DMS79 (cell line): Measurements from ENCODE around the gene SNN.

Source experiments
- DNase-seq: peaks from one replicate; lab custom pipeline; 2025; lab: John Stamatoyannopoulos, UW

SNN gene

DNA sequence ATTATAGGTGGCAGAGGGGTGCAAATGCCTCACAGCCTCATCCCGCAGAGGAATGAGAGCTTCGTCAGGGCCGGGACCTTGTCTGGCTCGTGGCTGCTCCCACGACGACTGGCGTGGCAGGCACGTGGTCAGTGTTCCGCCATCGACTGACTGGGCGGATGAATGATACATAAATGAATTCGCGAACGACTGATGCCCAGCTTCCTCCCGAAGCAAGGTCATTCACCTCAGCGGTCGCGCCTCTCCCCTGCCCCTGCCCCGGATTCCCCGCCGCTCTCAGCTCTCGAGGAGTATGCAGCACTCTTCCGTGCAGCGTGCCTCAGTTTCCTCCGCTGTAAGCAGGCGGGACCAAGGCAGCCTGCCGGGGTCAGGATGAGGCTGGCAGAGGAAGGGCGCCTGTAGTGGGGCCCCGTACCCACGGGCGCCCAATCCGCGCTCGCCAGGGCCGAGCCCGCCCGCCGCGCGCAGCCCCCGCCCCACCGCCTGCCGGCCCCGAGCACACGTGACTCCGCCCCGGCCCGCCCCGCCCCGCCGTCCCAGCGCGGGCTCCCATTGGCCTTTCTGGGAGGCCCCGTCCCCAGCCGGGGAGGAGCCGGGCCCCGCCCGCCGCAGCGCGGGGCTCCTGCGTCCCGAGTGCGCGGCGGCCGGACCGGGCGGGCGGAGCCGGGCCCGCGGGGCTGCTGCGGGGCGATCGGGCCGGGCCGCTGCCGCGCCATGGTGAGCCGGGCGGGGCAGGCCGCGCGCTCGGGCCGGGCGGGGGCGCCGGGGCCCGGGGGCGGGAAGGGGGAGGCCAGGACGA is at the start of gene SNN:
Gene SNN, plus strand, starts transcription at position 632 of the 799 bp plus-strand sequence. CDS start 7,605 bp downstream, outside the sequence.
- DNase-seq: peak; percentile 57

- peak; percentile 48 for DNase-seq
These were observed 48.9 kb upstream of the SNN start for GRCh38 chr16:11619327-11619851.

DNA sequence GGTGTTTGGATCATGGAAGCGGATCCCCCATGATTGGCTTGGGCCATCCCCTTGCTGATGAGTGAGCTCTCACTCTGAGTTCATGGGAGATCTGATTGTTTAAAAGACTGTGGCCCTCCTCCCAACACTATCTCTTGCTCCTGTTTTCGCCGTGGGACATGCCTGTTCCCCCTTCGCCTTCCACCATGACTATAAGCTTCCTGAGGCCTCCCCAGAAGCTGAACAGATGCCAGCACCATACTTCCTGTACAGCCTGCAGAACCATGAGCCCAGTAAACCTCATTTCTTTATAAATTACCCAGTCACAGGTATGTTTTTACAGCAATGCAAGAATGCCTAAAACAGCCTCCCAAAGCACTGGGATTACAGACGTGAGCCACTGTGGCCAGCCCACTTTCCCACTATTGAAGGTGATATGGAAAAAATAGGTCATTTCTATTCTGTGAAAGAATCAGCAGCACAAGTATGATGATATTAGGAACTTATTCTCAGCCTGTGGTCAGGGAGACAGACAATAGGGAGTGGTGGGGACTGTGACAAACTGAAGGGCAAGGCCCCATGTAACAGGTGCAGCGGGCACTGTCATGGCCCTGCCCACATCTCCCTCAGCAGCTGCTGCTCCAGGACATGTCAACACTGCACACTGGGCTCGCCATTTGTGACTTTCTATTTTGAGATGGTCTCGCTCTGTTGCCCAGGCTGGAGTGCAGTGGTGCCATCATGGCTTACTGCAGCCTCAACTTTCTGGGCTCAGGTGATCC is 47.8 kb upstream of the SNN start:
- DNase-seq: no peak

DNA sequence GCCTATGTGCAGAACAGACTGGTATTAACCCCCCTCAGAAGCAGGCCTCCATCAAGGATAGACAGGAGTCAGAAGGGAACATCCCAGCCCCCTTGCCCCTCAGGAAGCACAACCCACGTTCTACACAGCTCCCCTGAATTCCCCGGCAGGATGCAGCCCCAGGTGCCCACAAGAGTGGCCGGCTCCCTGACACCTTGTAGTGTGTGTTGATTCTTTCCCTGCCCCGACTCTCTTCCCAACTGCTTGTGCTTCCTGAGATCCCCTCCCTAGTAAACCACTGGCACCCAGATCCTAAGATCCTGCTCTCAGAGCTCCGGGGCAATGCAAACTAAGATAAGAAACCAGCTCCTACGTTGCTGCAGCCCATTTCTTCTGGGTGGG is 46.7 kb upstream of the SNN start:
- DNase-seq: no peak

DNA sequence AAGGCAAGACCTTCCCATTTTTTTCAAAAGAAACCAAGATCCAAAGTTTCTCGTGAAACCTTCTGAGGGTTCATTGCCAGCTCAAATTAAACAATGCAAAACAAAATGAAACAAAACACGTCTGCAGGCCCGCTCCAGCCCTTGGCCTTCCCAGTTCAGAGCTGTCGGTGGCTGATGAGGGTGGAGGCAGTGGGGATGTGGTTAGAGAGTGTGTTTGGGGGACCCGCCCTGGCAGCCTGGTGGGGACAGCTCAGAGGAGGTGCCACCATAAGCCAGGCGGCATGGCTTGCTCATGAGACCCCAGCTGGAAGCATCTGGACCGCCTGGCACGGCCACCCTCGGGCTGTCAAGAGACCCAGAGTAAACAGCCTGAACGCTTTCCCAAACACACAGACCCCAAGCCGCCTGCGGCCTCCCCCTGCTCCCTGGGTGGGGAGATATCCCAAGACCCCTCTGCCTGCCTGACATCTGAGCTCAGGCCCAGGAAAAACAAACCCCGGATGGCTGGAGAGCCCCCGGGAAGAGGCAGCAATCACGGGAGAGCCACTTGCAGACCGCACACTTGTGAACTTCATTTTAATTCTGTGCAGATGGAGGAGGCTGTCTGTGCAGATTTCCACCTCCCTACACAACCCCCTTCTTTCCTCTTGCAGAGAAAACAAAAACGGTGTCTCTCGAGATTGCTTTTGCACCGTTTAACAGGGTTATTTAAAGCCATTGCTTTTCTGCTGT is 46.2 kb upstream of the SNN start:
- DNase-seq: peak; percentile 7

DNA sequence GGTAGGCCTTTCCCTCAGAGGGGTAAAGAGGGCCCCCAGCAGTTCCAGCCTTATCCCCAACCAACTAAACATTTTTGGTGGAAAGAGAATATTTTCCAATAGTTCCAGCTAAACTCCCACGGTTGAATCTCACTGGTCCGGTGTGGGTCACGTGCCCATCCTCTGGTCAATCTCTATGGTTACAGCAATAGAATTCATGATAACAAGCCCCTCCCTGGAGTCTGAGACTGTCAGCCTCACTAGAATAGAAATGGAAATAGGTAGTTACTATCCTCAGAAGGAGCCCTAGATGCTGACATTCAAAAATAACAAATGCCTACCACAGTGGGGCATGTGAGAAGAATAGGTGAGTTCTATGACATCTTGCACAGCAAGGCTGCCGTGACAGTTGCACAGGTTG is 44.0 kb upstream of the SNN start:
- DNase-seq: no peak

DNA sequence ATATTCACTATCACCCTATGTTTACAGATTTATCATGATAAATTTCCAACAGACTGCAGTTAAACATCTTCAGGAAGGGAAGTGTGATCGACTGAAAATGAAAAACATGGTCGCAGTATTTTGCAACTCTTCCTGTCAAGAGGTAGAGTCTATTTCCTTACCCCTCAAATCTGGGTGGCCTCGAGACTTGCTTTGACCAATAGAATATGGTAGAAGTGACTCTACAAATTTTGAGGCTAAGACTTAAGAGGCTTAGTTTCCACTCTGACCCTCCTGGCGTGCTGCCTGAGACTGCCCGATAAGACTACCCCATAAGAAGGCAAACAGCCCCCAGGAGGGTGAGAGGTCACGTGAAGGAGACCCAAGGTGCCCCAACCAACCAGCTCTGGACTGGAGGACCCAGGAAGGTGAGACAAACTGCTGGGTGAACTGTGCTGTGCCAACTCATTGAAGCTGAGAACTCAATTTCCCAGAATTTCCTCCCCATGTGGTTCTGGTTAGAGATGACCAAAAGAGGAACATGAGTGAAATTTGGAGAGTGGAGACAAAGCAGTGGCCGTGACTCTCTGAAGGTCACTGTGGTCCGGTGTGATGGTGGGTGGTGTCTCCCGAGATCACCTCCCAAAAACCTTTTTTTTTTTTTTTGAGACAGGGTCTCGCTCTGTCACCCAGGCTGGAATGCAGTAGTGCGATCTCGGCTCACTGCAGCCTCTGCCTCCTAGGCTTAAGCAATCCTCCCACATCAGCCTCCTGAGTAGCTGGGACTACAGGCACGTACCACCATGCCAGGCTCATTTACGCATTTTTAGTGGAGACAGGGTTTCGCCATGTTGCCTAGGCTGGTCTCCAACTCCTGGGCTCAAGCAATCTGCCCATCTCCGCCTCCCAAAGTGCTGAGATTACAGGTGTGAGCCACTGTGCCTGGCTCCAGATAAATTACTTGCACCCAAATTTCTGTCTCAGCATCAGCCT is 43.3 kb upstream of the SNN start:
- no peak for DNase-seq

- DNase-seq: no peak
These were observed 42.5 kb upstream of the SNN start for GRCh38 chr16:11625769-11626168.

GRCh38 chr16:11626657-11627291 is 41.5 kb upstream of the SNN start:
- no peak for DNase-seq

GRCh38 chr16:11627292-11627663 is 41.0 kb upstream of the SNN start:
- DNase-seq: no peak

GRCh38 chr16:11627822-11628457 is 40.3 kb upstream of the SNN start:
- no peak for DNase-seq

DNA sequence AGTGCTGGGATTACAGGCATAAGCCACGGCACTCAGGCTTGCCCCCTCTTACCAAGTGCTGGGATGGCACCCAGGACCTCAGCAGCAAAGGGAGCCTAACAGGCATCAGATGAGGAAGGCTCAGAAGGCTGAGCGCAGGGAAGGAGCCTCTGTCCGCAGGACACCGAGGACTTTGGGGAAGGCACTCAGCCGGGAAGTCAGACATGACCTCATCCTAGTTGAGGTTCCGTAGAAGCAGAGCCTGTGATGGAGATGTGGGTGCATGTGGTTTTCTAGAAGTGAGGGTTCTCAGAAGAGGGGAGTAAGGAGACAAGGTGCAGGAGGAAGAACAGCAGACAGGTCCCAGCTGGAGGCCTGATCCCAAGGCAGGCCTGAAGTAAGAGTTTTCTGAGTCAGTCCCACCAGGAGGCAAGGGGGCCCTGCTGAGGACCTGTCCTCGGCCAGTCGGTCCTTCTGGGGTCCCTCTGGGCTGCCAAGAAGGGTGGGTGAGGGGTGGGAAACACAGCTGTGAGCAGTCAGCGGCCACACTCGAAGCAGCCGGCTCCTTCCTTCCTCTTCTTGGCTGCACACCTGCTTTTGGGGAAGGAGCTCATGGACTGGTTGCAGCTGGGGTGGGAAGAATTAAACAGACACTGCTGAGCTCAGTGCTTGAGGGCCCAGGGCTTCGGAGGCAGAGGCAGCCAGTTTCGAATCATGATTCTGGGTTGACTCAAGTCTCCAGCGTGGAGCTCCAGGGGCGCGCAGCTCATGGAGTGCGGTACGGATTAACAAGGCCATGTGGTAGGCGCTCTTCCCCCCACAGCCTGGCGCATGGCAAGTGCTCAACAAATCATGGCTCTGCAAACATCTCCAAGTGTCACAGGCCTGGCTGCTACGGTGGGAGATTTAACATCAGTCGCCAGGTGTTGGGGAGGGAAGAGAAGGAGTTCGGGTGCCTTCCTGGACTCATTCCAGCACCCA is 38.9 kb upstream of the SNN start:
- peak; percentile 86 for DNase-seq

GRCh38 chr16:11630046-11630767 is 38.0 kb upstream of the SNN start:
- peak; percentile 50 for DNase-seq

DNA sequence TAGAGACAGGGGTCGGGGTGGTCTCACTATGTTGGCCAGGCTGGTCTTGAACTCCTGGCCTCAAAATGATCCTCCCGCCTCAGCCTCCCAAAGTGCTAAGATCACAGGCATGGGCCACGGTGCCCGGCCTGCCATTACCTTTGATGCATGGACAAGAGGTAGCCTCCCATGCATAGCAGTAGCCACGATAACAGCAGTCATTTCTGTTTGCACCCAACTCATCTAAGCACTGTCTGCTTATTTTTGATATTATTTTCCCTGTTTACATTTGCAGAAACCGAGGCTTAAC is 37.5 kb upstream of the SNN start:
- DNase-seq: no peak

GRCh38 chr16:11631214-11631613 is 37.0 kb upstream of the SNN start:
- DNase-seq: no peak

- DNase-seq: no peak
These were observed 35.8 kb upstream of the SNN start for GRCh38 chr16:11632455-11632939.

- DNase-seq: no peak
These were observed 35.1 kb upstream of the SNN start for GRCh38 chr16:11633113-11633512.

- no peak for DNase-seq
These were observed 33.9 kb upstream of the SNN start for GRCh38 chr16:11634312-11634711.
